Endothelial cell of hepatic sinusoid (primary cell): ENCODE results near the gene ZGPAT.

ENCODE experiments used
- in situ Hi-C: cut with HindIII; loops from 2 replicates; pipeline ENCODE4 v1.10.0; 2017; ENCODE audit warnings: low sequenced_read_pairs

The ZGPAT gene

GRCh38 chr20:63742381-63743024, 34.7 kb downstream of the ZGPAT start:
- in situ Hi-C loops, result no loop called here

GRCh38 chr20:63743210-63743970, 35.6 kb downstream of the ZGPAT start:
- in situ Hi-C loops, result no loop called here

GRCh38 chr20:63744158-63744557, 36.3 kb downstream of the ZGPAT start:
- in situ Hi-C loops, result no loop called here

GRCh38 chr20:63744574-63745423, 37.0 kb downstream of the ZGPAT start:
- in situ Hi-C loops, result no loop called here

- in situ Hi-C loops, result no loop called here
These were observed 37.6 kb downstream of the ZGPAT start for GRCh38 chr20:63745424-63745805.

GRCh38 chr20:63745961-63746731, 38.3 kb downstream of the ZGPAT start:
- in situ Hi-C loops, result no loop called here

GRCh38 chr20:63746751-63747315, 39.0 kb downstream of the ZGPAT start:
- in situ Hi-C loops, result no loop called here

- in situ Hi-C loops, result no loop called here
These were observed 39.8 kb downstream of the ZGPAT start for GRCh38 chr20:63747622-63748069.

GRCh38 chr20:63748070-63748933, 40.5 kb downstream of the ZGPAT start:
- in situ Hi-C loops, result no loop called here

- in situ Hi-C loops, result no loop called here
These were observed 41.1 kb downstream of the ZGPAT start for GRCh38 chr20:63748934-63749270.

GRCh38 chr20:63749597-63750508, 42.0 kb downstream of the ZGPAT start:
- in situ Hi-C loops, result no loop called here

- in situ Hi-C loops, result no loop called here
These were observed 43.1 kb downstream of the ZGPAT start for GRCh38 chr20:63750807-63751470.

- in situ Hi-C loops, result no loop called here
These were observed 43.8 kb downstream of the ZGPAT start for GRCh38 chr20:63751471-63752271.

GRCh38 chr20:63752411-63753101, 44.7 kb downstream of the ZGPAT start:
- in situ Hi-C loops, result no loop called here

- in situ Hi-C loops, result no loop called here
These were observed 45.5 kb downstream of the ZGPAT start for GRCh38 chr20:63753381-63753780.

GRCh38 chr20:63754008-63754407, 46.2 kb downstream of the ZGPAT start:
- in situ Hi-C loops, result no loop called here
